Neural progenitor cell (in vitro differentiated cells): ENCODE measurements around the gene ABAT. TPM values are rescaled to one million over a fixed set of nuclear protein-coding genes. Genes with fewer than 3 reads are reported as not detected.

Source experiments
- DNase-seq: peaks from one replicate; pipeline ENCODE4 v3.0.0-alpha.2; 2016; ENCODE audit warnings: low spot score
- H2AFZ ChIP-seq: fragments of 200-600 bp; sonication (generic); replicated peaks from 2 replicates; pipeline ENCODE4 v1.6.1; 2016; ENCODE audit warnings: antibody characterized with exemption
- H3F3A ChIP-seq: fragments of 200-600 bp; sonication (generic); 2 replicates; pipeline ENCODE4 v1.6.1; 2016; ENCODE audit warnings: antibody characterized with exemption, low read depth
- H3K27ac ChIP-seq: fragments of 200-600 bp; sonication (generic); 2 replicates; pipeline ENCODE4 v1.5.1; 2016; ENCODE audit warnings: mild to moderate bottlenecking
- H3K27me3 ChIP-seq: fragments of 200-600 bp; sonication (generic); 2 replicates; pipeline ENCODE4 v1.6.1; 2016; ENCODE audit warnings: mild to moderate bottlenecking, moderate library complexity
- H3K36me3 ChIP-seq: fragments of 200-600 bp; sonication (generic); 2 replicates; pipeline ENCODE4 v1.5.1; 2016
- H3K4me1 ChIP-seq: fragments of 200-600 bp; sonication (generic); 2 replicates; pipeline ENCODE4 v1.6.1; 2016; ENCODE audit warnings: mixed run types
- H3K4me2 ChIP-seq: fragments of 200-600 bp; sonication (generic); 2 replicates; pipeline ENCODE4 v1.6.1; 2016
- H3K4me3 ChIP-seq: fragments of 200-600 bp; sonication (generic); 2 replicates; pipeline ENCODE4 v1.5.1; 2016
- H3K79me2 ChIP-seq: fragments of 200-600 bp; sonication (generic); 2 replicates; pipeline ENCODE4 v1.6.1; 2016; ENCODE audit warnings: low read depth
- H3K9ac ChIP-seq: fragments of 200-600 bp; sonication (generic); 2 replicates; pipeline ENCODE4 v1.6.1; 2016
- H3K9me3 ChIP-seq: fragments of 200-600 bp; sonication (generic); 2 replicates; pipeline ENCODE4 v1.5.1; 2016; ENCODE audit warnings: low read depth
- H4K20me1 ChIP-seq: fragments of 200-600 bp; sonication (generic); 2 replicates; pipeline ENCODE4 v1.6.1; 2016; ENCODE audit warnings: low read depth
- H3K27ac Mint-ChIP-seq: 3 replicates; pipeline ENCODE4 v1.8.0; 2021; ENCODE audit warnings: mixed read lengths
- H3K27me3 Mint-ChIP-seq: 2 replicates; pipeline ENCODE4 v1.8.0; 2022; ENCODE audit warnings: low read depth, mild to moderate bottlenecking, inconsistent platforms, moderate library complexity, mixed read lengths; ENCODE audit not compliant: insufficient read depth
- H3K36me3 Mint-ChIP-seq: 3 replicates; pipeline ENCODE4 v1.8.0; 2021; ENCODE audit warnings: mixed read lengths
- H3K4me1 Mint-ChIP-seq: 3 replicates; pipeline ENCODE4 v1.8.0; 2021; ENCODE audit warnings: mixed read lengths
- H3K4me3 Mint-ChIP-seq: 3 replicates; pipeline ENCODE4 v1.8.0; 2021; ENCODE audit warnings: mild to moderate bottlenecking, moderate library complexity, mixed read lengths
- H3K9me3 Mint-ChIP-seq: 3 replicates; pipeline ENCODE4 v1.8.0; 2020; ENCODE audit warnings: mixed read lengths
- CTCF ChIP-seq: fragments of 200-600 bp; sonication (generic); IDR thresholded peaks from 2 replicates; pipeline ENCODE4 v1.5.1; 2017; ENCODE audit warnings: antibody characterized with exemption, mild to moderate bottlenecking
- EZH2 ChIP-seq: fragments of 200-600 bp; sonication (generic); IDR thresholded peaks from 2 replicates; pipeline ENCODE4 v1.6.1; 2017; ENCODE audit warnings: antibody characterized with exemption, mild to moderate bottlenecking, moderate library complexity
- EZH2phosphoT487 ChIP-seq: fragments of 200-600 bp; sonication (generic); IDR thresholded peaks from 2 replicates; pipeline ENCODE4 v1.6.1; 2017; ENCODE audit warnings: antibody characterized with exemption
- total RNA-seq: library from RNA; depleted of rRNA; stranded (reverse); fragments of >200 nt; gene quantifications from 2 replicates; pipeline ENCODE4 v1.2.3, GENCODE V29; 2015; ENCODE audit warnings: low replicate concordance

ABAT gene
- total RNA-seq, 1 donor from 2014 or later = 7.3 TPM

GRCh38 chr16:8761078-8761477 is 86.7 kb downstream of the ABAT start:
- TF ChIP-seq CTCF = no peak
- TF ChIP-seq EZH2phosphoT487 = no peak
- TF ChIP-seq EZH2 = no peak
- H3K36me3 Mint-ChIP-seq = peaks cover 35% of the 10 kb centered on the region
- peaks cover 23% of the 10 kb centered on the region for H3K4me1 Mint-ChIP-seq
- H3K9ac ChIP-seq = no peak overlapping the region
- H3K36me3 ChIP-seq = no peaks in the 10 kb centered on the region
- no peak for DNase-seq
- H3K9me3 Mint-ChIP-seq = no peaks in the 10 kb centered on the region
- H3K27me3 Mint-ChIP-seq = no peaks in the 10 kb centered on the region
- H3F3A ChIP-seq = peaks cover 9% of the 10 kb centered on the region
- no peak overlapping the region for H3K4me3 Mint-ChIP-seq
- no peak overlapping the region for H3K27ac ChIP-seq
- H3K4me1 ChIP-seq = peaks cover 9% of the 10 kb centered on the region
- H2AFZ ChIP-seq = no peak overlapping the region
- H3K27me3 ChIP-seq = no peaks in the 10 kb centered on the region
- no peak overlapping the region for H3K4me2 ChIP-seq
- H3K4me3 ChIP-seq = no peak overlapping the region
- H3K27ac Mint-ChIP-seq = no peak overlapping the region
- no peaks in the 10 kb centered on the region for H4K20me1 ChIP-seq
- no peaks in the 10 kb centered on the region for H3K79me2 ChIP-seq
- H3K9me3 ChIP-seq = no peaks in the 10 kb centered on the region

GRCh38 chr16:8762254-8762653 is 87.8 kb downstream of the ABAT start:
- H3K9me3 Mint-ChIP-seq = no peaks in the 10 kb centered on the region
- H3K27ac ChIP-seq = no peak overlapping the region
- H3K4me3 ChIP-seq = no peak overlapping the region
- no peaks in the 10 kb centered on the region for H3K27me3 ChIP-seq
- H3K4me1 ChIP-seq = peaks cover 9% of the 10 kb centered on the region
- peaks cover 9% of the 10 kb centered on the region for H3F3A ChIP-seq
- no peak for DNase-seq
- peaks cover 2% of the 10 kb centered on the region for H3K27me3 Mint-ChIP-seq
- no peak overlapping the region for H3K9ac ChIP-seq
- no peak overlapping the region for H3K27ac Mint-ChIP-seq
- peaks cover 23% of the 10 kb centered on the region for H3K4me1 Mint-ChIP-seq
- no peaks in the 10 kb centered on the region for H3K9me3 ChIP-seq
- TF ChIP-seq EZH2 (no peak), EZH2phosphoT487 (no peak), CTCF (no peak)
- H3K4me3 Mint-ChIP-seq = no peak overlapping the region
- no peaks in the 10 kb centered on the region for H4K20me1 ChIP-seq
- H3K4me2 ChIP-seq = no peak overlapping the region
- no peaks in the 10 kb centered on the region for H3K79me2 ChIP-seq
- H3K36me3 Mint-ChIP-seq = peaks cover 30% of the 10 kb centered on the region
- H2AFZ ChIP-seq = no peak overlapping the region
- no peaks in the 10 kb centered on the region for H3K36me3 ChIP-seq

GRCh38 chr16:8763083-8763482 is 88.7 kb downstream of the ABAT start:
- Histone ChIP-seq H2AFZ (no peak overlapping the region), H3K4me2 (no peak overlapping the region), H3K36me3 (no peaks in the 10 kb centered on the region), H3K79me2 (no peaks in the 10 kb centered on the region), H3K27ac (no peak overlapping the region), H3K4me1 (peaks cover 9% of the 10 kb centered on the region), H3F3A (peaks cover 9% of the 10 kb centered on the region), H3K9ac (no peak overlapping the region), H3K9me3 (no peaks in the 10 kb centered on the region), H3K27me3 (no peaks in the 10 kb centered on the region), H4K20me1 (no peaks in the 10 kb centered on the region), H3K4me3 (no peak overlapping the region)
- Mint-ChIP-seq H3K27ac (no peak overlapping the region), H3K4me3 (no peak overlapping the region), H3K4me1 (peaks cover 27% of the 10 kb centered on the region), H3K27me3 (peaks cover 2% of the 10 kb centered on the region), H3K9me3 (no peaks in the 10 kb centered on the region), H3K36me3 (peaks cover 27% of the 10 kb centered on the region)
- DNase-seq = no peak
- TF ChIP-seq EZH2 = no peak
- no peak for TF ChIP-seq CTCF
- no peak for TF ChIP-seq EZH2phosphoT487
